HL-60/S4 treated with retinoic acid at 250 ng/mL for 4 days and 3 days (cell line): ENCODE data around the gene CXCL12.

Source experiments
- in situ Hi-C: fragments of 300-500 bp; cut with MboI; formaldehyde crosslinking; loops from 2 replicates; pipeline ENCODE4 v1.7.0; 2022; ENCODE audit warnings: low sequenced_read_pairs

Gene CXCL12

GRCh38 chr10:44400541-44400940, 15.6 kb upstream of the CXCL12 start:
- in situ Hi-C loops = no loop called here

- in situ Hi-C loops = loop anchor here (25.0 kb wide), 1 partner anchor 738 kb away; no protein-coding TSS in a partner anchor
Observed at GRCh38 chr10:44399659-44400451, 15.0 kb upstream of the CXCL12 start.

GRCh38 chr10:44398747-44399658, 14.1 kb upstream of the CXCL12 start:
- in situ Hi-C loops = loop anchor here (25.0 kb wide), 1 partner anchor 737 kb away; no protein-coding TSS in a partner anchor

GRCh38 chr10:44398271-44398670, 13.4 kb upstream of the CXCL12 start:
- in situ Hi-C loops = loop anchor here (25.0 kb wide), 1 partner anchor 736 kb away; no protein-coding TSS in a partner anchor

GRCh38 chr10:44397476-44398225, 12.8 kb upstream of the CXCL12 start:
- in situ Hi-C loops = loop anchor here (25.0 kb wide), 1 partner anchor 735 kb away; no protein-coding TSS in a partner anchor

- in situ Hi-C loops = loop anchor here (25.0 kb wide), 1 partner anchor 734 kb away; no protein-coding TSS in a partner anchor
Observed at GRCh38 chr10:44396671-44397191, 11.8 kb upstream of the CXCL12 start.

GRCh38 chr10:44395902-44396670, 11.2 kb upstream of the CXCL12 start:
- in situ Hi-C loops = loop anchor here (25.0 kb wide), 1 partner anchor 734 kb away; no protein-coding TSS in a partner anchor

- in situ Hi-C loops = loop anchor here (25.0 kb wide), 1 partner anchor 733 kb away; no protein-coding TSS in a partner anchor
Observed at GRCh38 chr10:44395396-44395795, 10.5 kb upstream of the CXCL12 start.

- in situ Hi-C loops = loop anchor here (25.0 kb wide), 1 partner anchor 733 kb away; no protein-coding TSS in a partner anchor
Observed at GRCh38 chr10:44394696-44395381, 9.9 kb upstream of the CXCL12 start.

GRCh38 chr10:44393834-44394547, 9.1 kb upstream of the CXCL12 start:
- in situ Hi-C loops = loop anchor here (25.0 kb wide), 1 partner anchor 732 kb away; no protein-coding TSS in a partner anchor

- in situ Hi-C loops = loop anchor here (25.0 kb wide), 1 partner anchor 731 kb away; no protein-coding TSS in a partner anchor
Observed at GRCh38 chr10:44393051-44393630, 8.2 kb upstream of the CXCL12 start.

- in situ Hi-C loops = loop anchor here (25.0 kb wide), 1 partner anchor 730 kb away; no protein-coding TSS in a partner anchor
Observed at GRCh38 chr10:44392420-44392819, 7.5 kb upstream of the CXCL12 start.

- in situ Hi-C loops = loop anchor here (25.0 kb wide), 1 partner anchor 730 kb away; no protein-coding TSS in a partner anchor
Observed at GRCh38 chr10:44391981-44392380, 7.1 kb upstream of the CXCL12 start.

- in situ Hi-C loops = loop anchor here (25.0 kb wide), 1 partner anchor 728 kb away; no protein-coding TSS in a partner anchor
Observed at GRCh38 chr10:44390585-44391072, 5.7 kb upstream of the CXCL12 start.

GRCh38 chr10:44389556-44389955, 4.7 kb upstream of the CXCL12 start:
- in situ Hi-C loops = loop anchor here (25.0 kb wide), 1 partner anchor 727 kb away; no protein-coding TSS in a partner anchor

- in situ Hi-C loops = loop anchor here (25.0 kb wide), 1 partner anchor 727 kb away; no protein-coding TSS in a partner anchor
Observed at GRCh38 chr10:44389150-44389549, 4.3 kb upstream of the CXCL12 start.

GRCh38 chr10:44388641-44389040, 3.7 kb upstream of the CXCL12 start:
- in situ Hi-C loops = loop anchor here (25.0 kb wide), 1 partner anchor 726 kb away; no protein-coding TSS in a partner anchor
